Thyroid gland (tissue), 4 donors: ENCODE results near the gene UTS2B. TPM values are rescaled to one million over a fixed set of nuclear protein-coding genes. Genes with fewer than 3 reads are reported as not detected.

Experiments
- DNase-seq, 2 donors: peaks; one replicate each; pipeline ENCODE4 v3.0.0-alpha.2; 2019
- H3K27ac ChIP-seq, 3 donors: fragments of 200-600 bp; sonication (generic); 1 replicate in 2 of 3; 2 replicates in 1 of 3; pipeline ENCODE4 v1.5.1; 2016 to 2019; ENCODE audit warnings: mild to moderate bottlenecking in 1 of 3, moderate library complexity in 1 of 3
- H3K27me3 ChIP-seq: fragments of 200-600 bp; sonication (generic); one replicate; pipeline ENCODE4 v1.5.1; 2019
- H3K36me3 ChIP-seq, 2 donors: fragments of 200-600 bp; sonication (generic); one replicate each; pipeline ENCODE4 v1.5.1; 2016 to 2019
- H3K4me1 ChIP-seq, 2 donors: fragments of 200-600 bp; sonication (generic); one replicate each; pipeline ENCODE4 v1.5.1; 2017 to 2019
- H3K4me3 ChIP-seq, 3 donors: fragments of 200-600 bp; sonication (generic); replicated peaks in 1 of 3; 1 replicate in 2 of 3; 2 replicates in 1 of 3; pipeline ENCODE4 v1.5.1; 2016; ENCODE audit warnings: mild to moderate bottlenecking in 1 of 3
- H3K9me3 ChIP-seq: fragments of 200-600 bp; sonication (generic); one replicate; pipeline ENCODE4 v1.5.1; 2017
- POLR2A ChIP-seq, 2 donors: fragments of 450-650 bp; IDR thresholded peaks; one replicate each; pipeline ENCODE4 v1.6.1; 2017; ENCODE audit warnings: antibody characterized with exemption in 2 of 2, mild to moderate bottlenecking in 2 of 2, moderate library complexity in 1 of 2
- WGBS, 2 donors: methylation state at CpG; one replicate each; pipeline ENCODE4 v1.1.5; 2017; 5-methylcytosine and 5-hydroxymethylcytosine counted together
- intact Hi-C: fragments of 100-400 bp; cut with DNase I; formaldehyde crosslinking; loops from one replicate; pipeline ENCODE4 v1.15.1; 2023
- total RNA-seq, 4 donors: library from RNA; depleted of rRNA; stranded (reverse); fragments of >200 nt; gene quantifications; one replicate each; pipeline ENCODE4 v1.2.3, GENCODE V29; 2016
- TF ChIP-seq, protein P1 (sequence below), 6 experiments: fragments of 200-600 bp in 3 of 6; fragments of 450-650 bp in 3 of 6; sonication (generic) in 3 of 6; IDR thresholded peaks; one replicate each; pipeline ENCODE4 v1.5.1; 2016 to 2019; ENCODE audit warnings: antibody characterized with exemption in 6 of 6, mild to moderate bottlenecking in 2 of 6, inconsistent platforms in 1 of 6, moderate library complexity in 1 of 6

Gene UTS2B
- total RNA-seq, 4 donors from 2014 or later, result 0.27 to 2.0 (median 1.4) TPM; not detected in 1

- H3K27ac ChIP-seq, result no peak overlapping the region
- H3K9me3 ChIP-seq, result no peaks in the 10 kb centered on the region
- H3K4me3 ChIP-seq, result no peak overlapping the region
- H3K27me3 ChIP-seq, result no peaks in the 10 kb centered on the region
- TF ChIP-seq POLR2A (IDR thresholded peaks at IDR 0.05), result no peak
- TF ChIP-seq, protein P1, sequence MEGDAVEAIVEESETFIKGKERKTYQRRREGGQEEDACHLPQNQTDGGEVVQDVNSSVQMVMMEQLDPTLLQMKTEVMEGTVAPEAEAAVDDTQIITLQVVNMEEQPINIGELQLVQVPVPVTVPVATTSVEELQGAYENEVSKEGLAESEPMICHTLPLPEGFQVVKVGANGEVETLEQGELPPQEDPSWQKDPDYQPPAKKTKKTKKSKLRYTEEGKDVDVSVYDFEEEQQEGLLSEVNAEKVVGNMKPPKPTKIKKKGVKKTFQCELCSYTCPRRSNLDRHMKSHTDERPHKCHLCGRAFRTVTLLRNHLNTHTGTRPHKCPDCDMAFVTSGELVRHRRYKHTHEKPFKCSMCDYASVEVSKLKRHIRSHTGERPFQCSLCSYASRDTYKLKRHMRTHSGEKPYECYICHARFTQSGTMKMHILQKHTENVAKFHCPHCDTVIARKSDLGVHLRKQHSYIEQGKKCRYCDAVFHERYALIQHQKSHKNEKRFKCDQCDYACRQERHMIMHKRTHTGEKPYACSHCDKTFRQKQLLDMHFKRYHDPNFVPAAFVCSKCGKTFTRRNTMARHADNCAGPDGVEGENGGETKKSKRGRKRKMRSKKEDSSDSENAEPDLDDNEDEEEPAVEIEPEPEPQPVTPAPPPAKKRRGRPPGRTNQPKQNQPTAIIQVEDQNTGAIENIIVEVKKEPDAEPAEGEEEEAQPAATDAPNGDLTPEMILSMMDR (IDR thresholded peaks at IDR 0.05), result no peak
- H3K4me1 ChIP-seq, result no peaks in the 10 kb centered on the region
- no peak for DNase-seq
- WGBS, 2 donors, result 70 to 74% methylated on average over 5 of the region's 5 CpGs
- no peaks in the 10 kb centered on the region for H3K36me3 ChIP-seq
- intact Hi-C loops, result no loop called here
Observed at GRCh38 chr3:191227541-191227940, 102.8 kb downstream of the UTS2B start.

DNA sequence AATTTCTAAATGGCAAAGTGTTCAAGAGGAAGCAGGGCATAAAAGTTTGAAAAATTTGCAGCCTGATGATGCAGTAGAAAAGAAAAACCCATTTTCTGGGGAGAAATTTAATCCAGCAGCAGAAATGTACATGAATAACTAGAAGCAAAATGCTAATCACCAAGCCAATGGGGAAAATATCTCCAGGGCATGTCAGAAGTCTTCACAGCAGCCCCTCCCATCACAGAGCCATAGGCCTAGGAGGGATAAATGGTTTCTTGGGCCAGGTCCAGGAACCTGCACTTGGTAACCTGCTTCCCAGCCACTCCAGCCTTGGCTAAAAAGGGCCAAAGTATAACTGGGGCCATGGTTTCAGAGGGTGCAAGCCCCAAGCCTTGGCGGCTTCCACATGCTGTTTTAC is 108.7 kb downstream of the UTS2B start:
- Histone ChIP-seq H3K9me3 (no peaks in the 10 kb centered on the region), H3K27me3 (no peaks in the 10 kb centered on the region), H3K36me3 (no peaks in the 10 kb centered on the region), H3K4me1 (no peaks in the 10 kb centered on the region), H3K4me3 (no peak overlapping the region), H3K27ac (no peak overlapping the region)
- no peak for DNase-seq
- 100% methylated on average over 1 of the region's 1 CpG for WGBS, 2 donors
- intact Hi-C loops, result no loop called here
- TF ChIP-seq, protein P1 (IDR thresholded peaks at IDR 0.05), result no peak

- no peak for DNase-seq
- H3K4me1 ChIP-seq, result no peaks in the 10 kb centered on the region
- 85 to 86% methylated on average over 5 of the region's 5 CpGs for WGBS, 2 donors
- no peak overlapping the region for H3K4me3 ChIP-seq
- H3K27me3 ChIP-seq, result no peaks in the 10 kb centered on the region
- TF ChIP-seq, protein P1 (IDR thresholded peaks at IDR 0.05), result no peak
- TF ChIP-seq POLR2A (IDR thresholded peaks at IDR 0.05), result no peak
- no peaks in the 10 kb centered on the region for H3K36me3 ChIP-seq
- H3K27ac ChIP-seq, result no peak overlapping the region
- no peaks in the 10 kb centered on the region for H3K9me3 ChIP-seq
- intact Hi-C loops, result no loop called here
Observed at GRCh38 chr3:191220908-191221307, 109.4 kb downstream of the UTS2B start.

DNA sequence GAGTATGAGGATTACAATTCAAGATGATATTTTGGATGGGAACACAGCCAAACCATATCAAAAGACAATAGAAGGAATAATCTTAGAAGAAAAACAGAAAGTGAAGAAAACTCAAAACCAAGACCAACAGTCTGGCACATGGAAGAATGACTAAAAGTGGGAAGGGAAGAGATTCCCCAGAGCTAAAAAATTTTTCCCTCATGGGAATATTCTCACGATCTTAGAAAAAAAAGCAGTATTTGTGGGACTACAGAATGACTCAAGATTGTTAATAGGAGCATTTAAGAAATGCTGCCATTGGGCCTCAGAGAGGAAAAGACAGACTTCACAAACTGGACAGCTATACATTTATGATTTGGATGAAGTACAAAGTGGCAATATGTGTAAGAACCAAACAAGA is 113.0 kb downstream of the UTS2B start:
- TF ChIP-seq, protein P1 (IDR thresholded peaks at IDR 0.05), result no peak
- no peak for TF ChIP-seq POLR2A (IDR thresholded peaks at IDR 0.05)
- no peak overlapping the region for H3K4me3 ChIP-seq
- no peaks in the 10 kb centered on the region for H3K36me3 ChIP-seq
- no peak overlapping the region for H3K27ac ChIP-seq
- H3K27me3 ChIP-seq, result no peaks in the 10 kb centered on the region
- WGBS, 2 donors, result 68% methylated on average over 1 of the region's 1 CpG
- H3K4me1 ChIP-seq, result no peaks in the 10 kb centered on the region
- intact Hi-C loops, result no loop called here
- no peaks in the 10 kb centered on the region for H3K9me3 ChIP-seq
- no peak for DNase-seq

Other genes starting within 250 kb of the UTS2B start
- gene OSTN, start 131.3 kb downstream of the UTS2B start, total RNA-seq, result not detected
- gene CCDC50, start 1.1 kb downstream of the UTS2B start, total RNA-seq, result 100 to 1,000 TPM in 1 of 4 donors, 10 to 100 TPM in 3; 63.3 to 104 (median 91.1) TPM
- gene PYDC2, start 130.6 kb upstream of the UTS2B start, total RNA-seq, result not detected